GM21360 (cell line): Measurements from ENCODE around the gene VPS45.
"Not testable (repeated sequence)": the region's sequence is repeated elsewhere in the genome, so short reads cannot be mapped to it uniquely, and the experiment has no call there.

Source experiments
- ATAC-seq: cut with Tn5 transposase; IDR thresholded peaks from one replicate; pipeline ENCODE4 v1.9.1; 2021; ENCODE audit warnings: mild to moderate bottlenecking, moderate library complexity; ENCODE audit not compliant: unreplicated experiment

The VPS45 gene, protein sequence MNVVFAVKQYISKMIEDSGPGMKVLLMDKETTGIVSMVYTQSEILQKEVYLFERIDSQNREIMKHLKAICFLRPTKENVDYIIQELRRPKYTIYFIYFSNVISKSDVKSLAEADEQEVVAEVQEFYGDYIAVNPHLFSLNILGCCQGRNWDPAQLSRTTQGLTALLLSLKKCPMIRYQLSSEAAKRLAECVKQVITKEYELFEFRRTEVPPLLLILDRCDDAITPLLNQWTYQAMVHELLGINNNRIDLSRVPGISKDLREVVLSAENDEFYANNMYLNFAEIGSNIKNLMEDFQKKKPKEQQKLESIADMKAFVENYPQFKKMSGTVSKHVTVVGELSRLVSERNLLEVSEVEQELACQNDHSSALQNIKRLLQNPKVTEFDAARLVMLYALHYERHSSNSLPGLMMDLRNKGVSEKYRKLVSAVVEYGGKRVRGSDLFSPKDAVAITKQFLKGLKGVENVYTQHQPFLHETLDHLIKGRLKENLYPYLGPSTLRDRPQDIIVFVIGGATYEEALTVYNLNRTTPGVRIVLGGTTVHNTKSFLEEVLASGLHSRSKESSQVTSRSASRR

DNA sequence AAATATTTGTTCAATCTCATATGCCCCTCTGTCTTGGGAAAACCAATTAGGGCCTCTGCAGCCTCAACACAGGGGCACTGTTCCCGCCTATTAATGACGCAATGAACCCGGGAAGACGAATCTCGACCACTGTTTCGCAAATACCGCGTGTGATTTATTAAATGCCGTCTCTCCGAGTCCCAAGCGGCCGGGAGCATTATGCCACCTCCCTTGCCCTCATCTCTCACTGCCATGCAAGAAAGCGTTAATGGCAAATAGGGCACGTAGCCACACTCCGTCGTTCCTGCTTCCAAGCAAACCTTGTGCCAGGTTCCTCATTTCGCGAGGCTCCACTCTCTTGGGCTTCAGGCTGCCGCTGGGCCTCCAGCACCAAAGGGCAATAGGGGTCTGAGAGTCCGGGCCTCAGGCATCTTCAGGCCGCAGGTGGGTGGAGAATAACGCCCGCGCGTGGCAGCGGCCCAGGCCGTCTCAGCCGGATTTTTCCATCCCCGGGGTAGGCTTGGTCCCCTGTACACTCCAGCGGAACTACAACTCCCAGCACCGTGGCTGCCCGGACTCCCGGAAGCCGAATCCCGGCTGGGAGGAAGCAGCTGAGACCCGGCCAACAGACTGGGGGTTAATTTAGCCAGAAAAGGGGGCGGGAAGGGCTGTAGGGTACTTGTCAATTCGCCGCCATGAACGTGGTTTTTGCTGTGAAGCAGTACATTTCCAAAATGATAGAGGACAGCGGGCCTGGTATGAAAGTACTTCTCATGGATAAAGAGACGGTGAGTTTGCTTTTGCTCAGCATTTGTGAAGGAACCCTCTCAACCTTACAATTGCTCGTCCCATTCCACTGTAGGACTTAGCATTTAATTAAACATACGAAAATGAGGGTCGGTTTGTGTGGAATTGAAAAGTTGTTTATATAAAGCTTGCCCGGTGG is at the start of gene VPS45:
TSS of gene VPS45 (plus strand) at position 593 of the 925 bp plus-strand sequence. CDS start at position 675, 82 bp downstream.
- peak; percentile 65 for ATAC-seq

DNA sequence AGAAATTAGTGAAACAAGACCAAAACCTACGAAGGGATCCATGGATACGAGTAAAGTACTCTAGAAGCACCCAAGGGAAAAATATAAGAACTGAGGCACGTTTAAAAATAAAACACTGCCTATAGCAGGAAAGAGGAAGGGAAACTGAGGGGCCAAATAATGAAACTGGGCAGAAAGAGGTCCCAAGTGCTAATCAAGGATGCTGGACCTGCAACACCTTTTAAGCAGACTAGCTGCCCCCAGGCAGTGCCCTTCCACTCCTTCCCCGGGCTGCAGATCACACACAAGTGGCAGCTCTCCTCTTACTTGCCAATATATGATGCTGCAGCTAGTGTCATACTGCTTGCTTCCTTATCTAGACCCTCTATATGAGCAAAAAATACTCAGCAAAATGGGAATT is 49.4 kb upstream of the VPS45 start:
- no peak for ATAC-seq

DNA sequence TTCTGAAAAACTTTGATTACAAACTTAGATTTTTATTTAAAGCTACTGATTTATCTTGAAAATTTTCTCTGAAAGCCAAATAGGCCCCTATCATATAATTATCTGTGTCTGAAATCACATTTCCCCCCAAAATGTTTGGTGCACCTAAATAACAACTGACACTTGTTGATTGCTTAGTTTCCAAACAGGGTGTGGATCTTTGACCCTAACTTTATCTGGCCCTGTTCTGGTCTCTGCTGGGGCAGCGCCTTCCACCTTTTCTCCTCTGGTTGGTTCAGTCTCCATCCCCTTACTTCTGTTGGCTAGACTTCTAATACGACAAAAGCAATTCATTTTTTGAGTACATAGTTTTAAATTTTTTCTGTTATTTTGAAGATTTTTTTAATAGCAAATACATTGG is 46.9 kb upstream of the VPS45 start:
- ATAC-seq, result no peak

DNA sequence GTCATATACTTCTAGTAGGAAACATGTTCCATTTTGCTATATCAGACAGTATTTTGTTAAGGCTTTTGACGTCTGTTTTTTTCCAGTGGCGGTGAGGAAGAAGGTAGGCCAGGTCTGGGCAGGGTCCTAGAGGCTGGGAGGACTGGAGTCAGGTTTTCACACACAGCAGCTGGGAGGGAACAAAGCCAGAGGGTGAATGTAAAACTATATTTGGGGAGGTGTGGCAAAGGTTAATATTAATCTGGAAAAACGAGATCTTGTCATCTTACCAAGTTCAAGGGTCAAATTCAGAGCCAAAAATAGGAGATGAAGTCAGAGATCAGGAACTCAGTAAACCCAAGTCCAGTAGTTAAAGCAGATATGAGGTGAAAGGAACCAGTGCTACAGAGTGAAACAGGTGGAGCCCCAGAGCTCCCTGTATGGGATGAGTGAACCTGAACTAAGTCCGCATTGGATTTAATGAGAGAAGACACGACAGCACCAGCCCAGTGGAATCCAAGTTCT is 46.3 kb upstream of the VPS45 start:
- no peak for ATAC-seq

DNA sequence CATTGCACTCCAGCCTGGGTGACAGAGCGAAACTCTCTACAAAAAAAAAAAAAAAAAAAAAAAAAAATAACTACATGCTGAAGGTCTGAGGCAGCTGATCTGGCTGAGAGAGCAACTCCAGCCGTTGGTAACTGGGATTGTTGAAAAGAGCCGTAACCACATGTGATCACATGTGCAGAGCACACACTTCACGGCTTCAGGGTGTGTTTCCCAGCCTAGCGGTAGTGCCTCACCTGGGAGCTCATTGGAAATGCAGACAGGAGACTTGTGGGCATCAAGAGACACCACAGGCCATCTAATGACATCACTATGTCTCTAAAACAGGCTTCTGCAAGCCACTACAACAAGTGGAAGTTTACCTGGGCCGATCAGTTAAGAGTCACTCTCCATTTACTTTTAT is 45.2 kb upstream of the VPS45 start:
- no peak for ATAC-seq

DNA sequence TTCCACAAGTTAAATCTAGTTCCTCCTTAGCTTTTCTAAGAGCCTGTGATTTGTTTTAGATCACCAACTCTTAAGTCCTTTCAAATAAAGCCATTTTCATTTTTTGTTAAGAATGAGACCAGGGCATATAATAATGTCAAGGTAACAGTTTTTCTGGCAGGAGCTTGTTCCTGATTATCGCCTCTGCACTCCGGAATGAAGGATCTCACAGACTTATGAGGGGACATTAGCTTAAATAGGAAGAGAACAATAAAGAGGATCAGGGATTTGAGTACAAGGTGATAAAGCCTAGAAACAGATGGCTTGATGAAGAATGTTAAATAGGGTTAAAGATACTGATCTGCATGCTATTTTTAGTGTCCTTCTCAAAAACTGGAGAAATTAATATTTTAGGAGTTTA is 43.4 kb upstream of the VPS45 start:
- ATAC-seq, result no peak

DNA sequence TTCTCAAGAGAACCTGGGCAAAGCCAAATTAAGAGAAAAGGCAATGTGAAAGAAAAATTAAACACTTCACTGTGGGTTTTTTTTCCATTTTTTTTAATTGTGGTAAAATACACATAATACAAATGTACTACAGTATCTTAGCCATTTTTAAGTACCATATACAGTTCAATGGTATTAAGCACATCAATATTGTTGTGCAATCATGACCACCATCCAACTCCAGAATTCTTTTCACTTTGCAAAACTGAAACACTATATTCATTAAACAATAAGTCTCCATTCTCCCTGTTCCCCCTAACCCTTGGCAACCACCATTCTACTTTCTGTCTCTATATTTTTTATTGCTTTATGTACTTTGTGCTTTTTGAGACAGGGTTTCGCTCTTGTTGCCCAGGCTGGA is 39.3 kb upstream of the VPS45 start:
- no peak for ATAC-seq

DNA sequence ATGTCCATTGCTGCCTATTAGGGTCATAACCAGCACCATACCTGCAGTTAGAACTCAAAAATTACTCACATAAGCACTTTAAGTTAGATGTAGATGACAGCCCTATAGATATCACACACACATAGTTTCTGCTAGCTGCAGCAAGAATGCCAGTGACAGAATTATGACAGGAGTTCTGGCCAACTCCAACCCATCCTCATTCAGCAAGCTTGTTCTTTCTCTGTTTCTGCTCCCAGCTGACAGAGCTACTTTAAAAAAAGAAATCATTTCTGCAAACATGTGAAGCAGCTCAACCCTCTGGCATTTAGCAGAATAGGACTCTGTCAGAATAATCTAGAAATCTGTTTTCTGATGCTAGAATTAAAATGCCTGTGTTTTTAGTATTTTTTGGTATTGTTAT is 33.2 kb upstream of the VPS45 start:
- ATAC-seq, result no peak

DNA sequence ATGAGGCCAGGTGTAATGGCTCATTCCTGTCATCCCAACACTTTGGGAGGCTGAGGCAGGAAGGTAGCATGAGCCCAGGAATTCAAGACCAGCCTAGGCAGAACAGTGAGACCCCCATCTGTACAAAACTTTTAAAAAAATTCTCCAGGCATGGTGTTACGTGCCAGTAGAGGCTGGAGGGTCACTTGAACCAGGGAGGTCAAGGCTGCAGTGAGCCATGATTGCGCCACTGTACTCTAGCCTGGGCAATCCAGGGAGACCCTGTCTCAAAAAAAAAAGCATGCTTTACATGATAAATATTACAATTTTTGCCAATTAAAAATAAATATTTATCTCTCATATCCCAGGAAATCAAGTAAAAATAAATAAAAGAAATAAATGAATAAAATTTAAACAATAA is 17.6 kb upstream of the VPS45 start:
- no peak for ATAC-seq

DNA sequence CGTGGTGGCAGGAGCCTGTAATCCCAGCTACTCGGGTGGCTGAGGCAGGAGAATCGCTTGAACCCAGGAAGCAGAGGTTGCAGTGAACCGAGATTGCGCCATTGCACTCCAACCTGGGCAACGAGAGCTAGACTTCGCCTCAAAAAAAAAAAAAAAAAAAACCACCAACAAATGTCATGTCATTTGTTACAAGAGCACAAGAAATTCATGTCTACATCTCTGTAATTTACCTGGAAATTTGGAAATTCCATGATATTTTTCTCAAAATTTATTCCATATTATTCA is 16.5 kb upstream of the VPS45 start:
- no peak for ATAC-seq

DNA sequence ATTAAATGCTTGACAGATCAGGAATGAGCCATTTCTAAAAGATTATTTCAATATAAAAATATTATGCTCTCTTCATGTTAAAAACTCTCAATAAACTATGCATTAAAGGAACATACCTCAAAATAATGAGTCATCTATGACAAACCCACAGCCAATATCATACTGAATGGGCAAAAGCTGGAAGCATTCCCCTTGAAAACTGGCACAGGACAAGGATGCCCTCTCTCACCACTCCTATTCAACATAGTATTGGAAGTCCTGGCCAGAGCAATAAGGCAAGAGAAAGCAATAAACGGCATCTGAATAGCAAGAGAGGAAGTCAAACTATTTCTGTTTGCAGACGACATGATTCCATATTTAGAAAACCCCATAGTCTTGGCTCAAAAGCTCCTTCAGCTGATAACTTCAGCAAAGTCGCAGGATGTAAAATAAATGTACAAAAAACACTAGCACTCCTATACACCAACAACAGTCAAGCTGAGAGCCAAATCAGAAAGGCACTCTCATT is 15.6 kb upstream of the VPS45 start:
- ATAC-seq, result not testable (repeated sequence)

DNA sequence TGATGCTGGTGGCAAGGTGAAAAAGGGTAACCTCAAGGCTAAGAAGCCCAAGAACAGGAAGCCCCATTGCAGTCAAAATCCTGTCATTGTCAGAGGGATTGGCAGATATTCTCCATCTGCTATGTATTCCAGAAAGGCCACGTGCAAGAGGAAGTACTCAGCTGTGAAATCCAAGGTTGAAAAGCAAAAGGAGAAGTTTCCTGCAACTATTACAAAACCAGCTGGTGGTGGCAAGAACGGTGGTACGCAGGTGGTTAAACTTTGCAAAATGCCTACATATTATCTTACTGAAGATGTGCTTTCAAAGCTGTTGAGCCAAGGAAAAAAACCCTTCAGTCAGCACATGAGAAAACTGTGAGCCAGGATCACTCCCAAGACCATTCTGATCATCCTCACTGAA is 13.7 kb upstream of the VPS45 start:
- ATAC-seq, result no peak

DNA sequence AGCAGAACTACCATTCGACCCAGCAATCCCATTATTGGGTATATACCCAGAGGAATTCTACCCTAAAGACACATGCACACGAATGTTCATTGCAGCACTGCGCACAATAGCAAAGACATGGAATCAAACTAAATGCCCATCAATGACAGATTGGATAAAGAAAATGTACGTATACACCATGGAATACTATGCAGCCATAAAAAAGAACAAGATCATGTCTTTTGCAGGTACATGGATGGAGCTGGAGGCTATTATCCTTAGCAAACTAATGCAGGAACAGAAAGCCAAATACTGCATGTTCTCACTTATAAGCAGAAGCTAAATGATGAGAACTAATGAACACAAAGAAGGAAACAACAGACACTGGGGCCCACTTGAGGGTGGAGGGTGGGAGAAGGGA is 12.1 kb upstream of the VPS45 start:
- ATAC-seq, result not testable (repeated sequence)

DNA sequence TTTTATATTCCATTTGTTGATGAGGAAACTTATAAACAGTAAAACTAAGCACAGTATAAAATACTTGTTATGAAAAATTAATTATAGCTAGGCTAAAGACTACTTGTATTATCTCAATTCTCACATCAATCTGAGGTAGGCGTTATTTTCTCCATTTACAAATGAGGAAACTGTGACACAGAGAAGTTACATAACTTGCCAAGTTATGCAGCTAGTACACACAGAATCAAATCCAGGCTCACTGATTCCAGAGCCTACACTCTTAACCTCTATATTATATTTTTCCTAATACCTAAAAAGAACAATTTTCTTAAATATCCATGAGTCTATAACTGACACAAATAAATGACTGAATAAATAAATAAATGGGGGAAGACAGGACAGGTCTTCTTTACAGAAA is 11.2 kb upstream of the VPS45 start:
- ATAC-seq, result no peak

DNA sequence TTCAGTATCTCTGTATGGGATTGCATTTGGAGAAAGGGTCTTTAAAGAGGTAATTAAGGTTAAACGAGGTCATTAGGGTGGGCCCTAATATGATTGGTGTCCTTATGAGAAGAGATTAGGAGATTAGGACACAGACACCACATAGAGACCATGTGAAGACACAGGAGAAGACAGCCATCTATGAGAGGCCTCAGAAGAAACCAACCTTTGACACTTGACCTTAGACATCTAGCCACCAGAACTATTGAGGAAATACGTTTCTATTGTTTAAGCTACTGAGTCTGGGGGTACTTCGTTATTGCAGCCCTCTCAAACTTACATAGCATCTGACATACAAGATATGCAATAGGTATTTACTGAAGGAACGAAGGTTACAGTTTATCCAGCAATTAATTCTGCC is 7.3 kb upstream of the VPS45 start:
- ATAC-seq, result no peak

DNA sequence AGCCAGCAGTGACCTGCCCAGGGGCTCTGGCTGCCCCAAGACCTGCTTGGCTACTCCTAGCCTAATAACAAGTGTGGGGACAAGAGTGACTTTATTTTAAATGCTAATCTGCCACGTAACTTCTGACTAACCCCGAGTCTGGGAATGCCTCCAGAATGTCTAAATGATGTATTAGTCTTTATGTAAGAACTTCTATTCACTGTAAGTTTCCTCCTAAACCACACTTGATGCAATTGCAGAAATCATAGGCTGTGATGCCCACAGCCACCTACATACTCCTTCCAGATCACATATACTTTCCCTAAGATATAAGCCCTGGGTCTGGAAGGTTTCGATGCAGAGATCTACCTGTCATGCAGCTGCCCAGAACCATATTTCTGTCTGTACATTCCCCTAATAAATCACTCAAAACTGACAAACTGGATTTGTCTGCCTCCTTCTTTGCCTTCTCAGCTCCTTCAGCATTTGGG is 5.9 kb upstream of the VPS45 start:
- no peak for ATAC-seq

DNA sequence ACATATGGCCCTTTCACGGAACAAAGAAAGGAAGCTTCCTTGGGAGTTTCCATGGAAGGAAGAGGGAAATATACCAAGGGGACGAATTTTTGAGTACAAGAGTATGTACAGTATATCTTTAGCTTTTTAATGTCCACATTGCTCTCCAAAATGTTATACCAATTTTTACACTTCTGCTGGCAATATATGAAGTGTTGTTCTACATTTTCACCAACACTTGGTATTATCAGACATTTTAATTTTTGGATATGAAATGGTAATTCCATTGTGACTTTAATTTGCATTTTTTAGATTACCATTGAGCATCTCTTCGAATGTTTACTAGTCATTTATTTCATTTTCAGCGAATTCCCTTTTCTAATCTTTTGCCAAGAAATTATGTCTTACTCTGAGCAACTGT is 5.5 kb upstream of the VPS45 start:
- ATAC-seq, result no peak

DNA sequence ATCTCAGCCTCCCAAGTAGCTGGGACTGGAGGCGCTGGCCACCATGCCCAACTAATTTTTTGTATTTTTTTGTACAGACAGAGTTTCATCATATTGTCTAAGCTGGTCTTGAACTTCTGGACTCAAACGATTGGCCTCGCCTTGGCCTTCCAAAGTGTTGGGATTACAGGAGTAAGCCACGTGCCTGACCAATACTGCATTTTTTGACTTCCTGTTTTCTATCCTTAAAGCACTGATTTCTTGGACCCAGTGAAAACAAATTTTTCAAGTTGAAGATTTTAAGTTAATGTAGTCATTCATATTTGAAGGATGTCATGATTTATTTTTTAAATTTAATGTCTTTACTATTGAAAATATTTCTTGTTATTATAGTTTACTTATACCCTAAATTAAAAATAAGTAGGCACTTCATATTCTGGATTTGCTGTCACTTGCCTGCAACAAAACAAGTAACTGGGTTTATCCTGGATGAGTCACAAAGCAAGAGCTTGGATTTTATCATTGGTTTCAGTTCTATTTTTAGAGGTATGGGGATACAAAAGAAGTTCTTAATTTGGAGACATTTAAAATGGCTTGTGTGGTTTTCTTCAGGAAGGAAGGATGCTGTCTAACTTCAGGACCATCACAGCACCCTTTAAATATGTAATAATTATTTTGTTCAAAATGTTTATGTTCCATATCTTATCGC is 2.2 kb upstream of the VPS45 start:
- no peak for ATAC-seq

DNA sequence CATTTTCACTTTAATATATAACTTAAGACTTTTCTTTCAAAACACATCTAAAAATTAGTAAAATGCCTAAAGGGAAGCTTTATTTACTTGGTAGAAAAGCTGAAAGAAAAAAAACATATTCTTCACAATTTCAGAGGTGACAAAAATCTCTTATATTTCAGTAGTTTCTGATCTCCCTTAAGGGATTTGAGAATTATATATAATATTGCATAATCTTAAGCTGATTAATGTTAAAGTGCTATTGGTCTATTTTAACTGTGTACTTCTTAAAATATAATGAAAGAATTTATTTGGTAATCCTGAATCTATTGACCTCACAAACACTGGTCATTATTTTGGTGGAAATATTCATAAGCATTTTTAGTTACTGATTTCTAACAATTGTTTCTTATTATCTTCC is 1.2 kb upstream of the VPS45 start:
- ATAC-seq, result no peak

DNA sequence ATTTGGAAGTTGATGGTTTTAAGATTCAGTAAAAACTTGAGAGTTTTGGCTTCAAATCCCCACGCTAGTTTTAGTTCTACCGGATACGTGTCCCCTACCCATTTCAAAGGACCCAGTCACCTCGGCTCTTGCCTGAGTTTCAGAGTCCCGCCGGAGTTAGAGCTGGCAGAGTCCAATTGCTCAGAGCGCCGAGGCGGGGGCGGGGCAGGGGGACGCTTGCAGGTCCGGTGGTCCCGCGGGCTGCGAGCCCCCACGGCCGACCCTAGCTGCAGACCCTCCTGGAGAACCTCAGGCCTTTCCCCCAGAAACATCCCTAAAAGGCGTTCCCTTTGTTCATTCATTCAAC is 765 bp upstream of the VPS45 start:
- ATAC-seq, result peak; percentile 36

DNA sequence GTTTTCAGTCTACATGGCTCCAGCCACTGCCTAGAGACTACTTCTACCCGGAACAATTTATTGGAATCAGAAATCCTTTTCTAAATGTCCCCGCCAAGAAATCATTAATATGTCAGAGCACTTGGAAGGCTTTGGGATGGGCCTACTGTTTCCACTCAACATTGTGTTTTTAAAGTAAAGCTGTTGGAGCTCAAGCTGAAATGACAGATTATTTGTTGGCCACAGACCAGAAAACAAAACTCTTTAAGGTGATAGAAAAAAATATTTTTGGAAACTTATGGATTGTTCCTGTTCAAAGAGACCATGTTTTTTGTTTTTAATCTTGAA is 496 bp downstream of the VPS45 start:
- no peak for ATAC-seq
